HepG2 (cell line): ENCODE measurements around the gene HSD11B2. TPM values are rescaled to one million over a fixed set of nuclear protein-coding genes. Genes with fewer than 3 reads are reported as not detected.

Experiments
- FOXM1 ChIP-seq: sonication (generic); formaldehyde crosslinking; IDR thresholded peaks from 2 replicates; pipeline ENCODE4 v1.5.0; 2020; ENCODE audit warnings: missing genetic modification reagents
- HNRNPH1 ChIP-seq: fragments of 200-400 bp; formaldehyde crosslinking; optimal IDR thresholded peaks from 2 replicates; pipeline ENCODE3; 2017; ENCODE audit warnings: mild to moderate bottlenecking, low read depth, low read length
- HOXA5 ChIP-seq: sonication (generic); formaldehyde crosslinking; IDR thresholded peaks from 2 replicates; pipeline ENCODE4 v1.4.0; 2020; ENCODE audit warnings: missing genetic modification reagents
- MAFG ChIP-seq: sonication (generic); formaldehyde crosslinking; IDR thresholded peaks from 2 replicates; pipeline ENCODE4 v1.5.1; 2020; ENCODE audit warnings: mild to moderate bottlenecking, missing genetic modification reagents
- MED1 ChIP-seq: sonication (generic); formaldehyde crosslinking; IDR thresholded peaks from 2 replicates; pipeline ENCODE4 v1.4.0; 2020; ENCODE audit warnings: missing genetic modification reagents
- MZF1 ChIP-seq: sonication (generic); formaldehyde crosslinking; IDR thresholded peaks from 2 replicates; pipeline ENCODE4 v1.8.1; 2023; ENCODE audit warnings: mild to moderate bottlenecking, missing genetic modification reagents, borderline replicate concordance
- RFX1 ChIP-seq: fragments of 450-650 bp; IDR thresholded peaks from 2 replicates; pipeline ENCODE4 v1.6.1; 2017
- SCMH1 ChIP-seq: sonication (generic); formaldehyde crosslinking; IDR thresholded peaks from 2 replicates; pipeline ENCODE4 v1.9.0; 2021; ENCODE audit warnings: missing genetic modification reagents, mild to moderate bottlenecking, borderline replicate concordance
- ZFP36L1 ChIP-seq: sonication (generic); formaldehyde crosslinking; IDR thresholded peaks from 2 replicates; pipeline ENCODE4 v1.8.0; 2022; ENCODE audit warnings: mild to moderate bottlenecking, missing genetic modification reagents, moderate library complexity
- ZNF17 ChIP-seq: sonication (generic); formaldehyde crosslinking; IDR thresholded peaks from 2 replicates; pipeline ENCODE4 v1.5.0; 2020; ENCODE audit warnings: mild to moderate bottlenecking, missing genetic modification reagents
- ZNF224 ChIP-seq: sonication (generic); formaldehyde crosslinking; IDR thresholded peaks from 2 replicates; pipeline ENCODE4 v1.5.0; 2020; ENCODE audit warnings: mild to moderate bottlenecking, missing genetic modification reagents
- ZNF33B ChIP-seq: sonication (generic); formaldehyde crosslinking; IDR thresholded peaks from 2 replicates; pipeline ENCODE4 v1.5.1; 2020; ENCODE audit warnings: mild to moderate bottlenecking, missing genetic modification reagents
- ZNF816 ChIP-seq: sonication (generic); formaldehyde crosslinking; IDR thresholded peaks from 2 replicates; pipeline ENCODE4 v1.8.0; 2022; ENCODE audit warnings: missing genetic modification reagents, mild to moderate bottlenecking, borderline replicate concordance
- polyA plus RNA-seq, 8 experiments: library from polyadenylated mRNA; depleted of rRNA in 3 of 8; stranded (reverse) in 7 of 8; unstranded in 1 of 8; fragments of >200 nt; fragmentation: Illumina TruSeq in 4 of 8; extraction: Trizol in 4 of 8; gene quantifications; 2 replicates each; pipeline versions ENCODE4 v1.2.1 to v1.2.3, GENCODE V29; 2011 to 2016; ENCODE audit warnings: low read depth in 4 of 8, missing spikeins in 1 of 8, mixed read lengths in 1 of 8; ENCODE audit not compliant: insufficient read depth in 1 of 8
- total RNA-seq, 5 experiments: library from RNA; depleted of rRNA; stranded (reverse); fragments of >200 nt; fragmentation: Illumina TruSeq; extraction: Trizol; gene quantifications; 2 replicates each; pipeline ENCODE4 v1.2.3, GENCODE V29; 2016; ENCODE audit warnings: low read depth in 1 of 5
- TF ChIP-seq, protein P1 (sequence below): sonication (generic); formaldehyde crosslinking; IDR thresholded peaks from 2 replicates; pipeline ENCODE4 v1.4.0; 2020; ENCODE audit warnings: mild to moderate bottlenecking, missing genetic modification reagents
- TF ChIP-seq, protein P2 (sequence below): sonication (generic); formaldehyde crosslinking; IDR thresholded peaks from 2 replicates; pipeline ENCODE4 v1.4.0; 2020; ENCODE audit warnings: mild to moderate bottlenecking, missing genetic modification reagents
- TF ChIP-seq, protein P3 (sequence below): sonication (generic); formaldehyde crosslinking; IDR thresholded peaks from 2 replicates; pipeline ENCODE4 v1.8.0; 2022; ENCODE audit warnings: mild to moderate bottlenecking, missing genetic modification reagents, borderline replicate concordance

HSD11B2 gene
- total and polyA plus RNA-seq, 2 of the 13 experiments (the other 11 are each of a cell fraction or from before 2014, with no cell fraction given): 8.9 to 13.6 TPM

DNA sequence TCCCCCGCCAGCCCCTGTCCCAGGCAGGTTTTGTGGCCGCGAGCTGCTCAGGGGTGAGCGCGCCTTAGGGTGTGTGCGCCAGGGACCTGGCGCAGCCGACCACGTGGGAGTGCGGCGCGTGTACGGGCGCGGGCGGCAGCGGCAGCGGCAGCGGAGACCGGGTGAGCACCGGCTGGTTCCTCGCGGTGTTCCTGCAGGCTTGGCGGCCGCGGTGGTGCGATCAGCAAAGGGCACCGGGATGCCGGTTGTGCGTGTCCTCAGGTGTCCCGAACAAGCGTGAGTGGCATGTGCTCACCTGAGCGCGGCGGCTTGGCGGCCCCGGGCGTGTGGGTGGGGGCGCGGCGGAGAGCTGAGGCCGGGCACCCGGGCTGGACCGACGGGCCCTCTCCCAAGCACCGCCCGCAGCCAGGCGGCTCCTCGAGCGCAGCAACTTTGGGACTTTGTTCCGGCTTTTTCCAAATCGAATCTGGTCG, 381 bp upstream of the HSD11B2 start (continued):
- TF ChIP-seq, protein P1, sequence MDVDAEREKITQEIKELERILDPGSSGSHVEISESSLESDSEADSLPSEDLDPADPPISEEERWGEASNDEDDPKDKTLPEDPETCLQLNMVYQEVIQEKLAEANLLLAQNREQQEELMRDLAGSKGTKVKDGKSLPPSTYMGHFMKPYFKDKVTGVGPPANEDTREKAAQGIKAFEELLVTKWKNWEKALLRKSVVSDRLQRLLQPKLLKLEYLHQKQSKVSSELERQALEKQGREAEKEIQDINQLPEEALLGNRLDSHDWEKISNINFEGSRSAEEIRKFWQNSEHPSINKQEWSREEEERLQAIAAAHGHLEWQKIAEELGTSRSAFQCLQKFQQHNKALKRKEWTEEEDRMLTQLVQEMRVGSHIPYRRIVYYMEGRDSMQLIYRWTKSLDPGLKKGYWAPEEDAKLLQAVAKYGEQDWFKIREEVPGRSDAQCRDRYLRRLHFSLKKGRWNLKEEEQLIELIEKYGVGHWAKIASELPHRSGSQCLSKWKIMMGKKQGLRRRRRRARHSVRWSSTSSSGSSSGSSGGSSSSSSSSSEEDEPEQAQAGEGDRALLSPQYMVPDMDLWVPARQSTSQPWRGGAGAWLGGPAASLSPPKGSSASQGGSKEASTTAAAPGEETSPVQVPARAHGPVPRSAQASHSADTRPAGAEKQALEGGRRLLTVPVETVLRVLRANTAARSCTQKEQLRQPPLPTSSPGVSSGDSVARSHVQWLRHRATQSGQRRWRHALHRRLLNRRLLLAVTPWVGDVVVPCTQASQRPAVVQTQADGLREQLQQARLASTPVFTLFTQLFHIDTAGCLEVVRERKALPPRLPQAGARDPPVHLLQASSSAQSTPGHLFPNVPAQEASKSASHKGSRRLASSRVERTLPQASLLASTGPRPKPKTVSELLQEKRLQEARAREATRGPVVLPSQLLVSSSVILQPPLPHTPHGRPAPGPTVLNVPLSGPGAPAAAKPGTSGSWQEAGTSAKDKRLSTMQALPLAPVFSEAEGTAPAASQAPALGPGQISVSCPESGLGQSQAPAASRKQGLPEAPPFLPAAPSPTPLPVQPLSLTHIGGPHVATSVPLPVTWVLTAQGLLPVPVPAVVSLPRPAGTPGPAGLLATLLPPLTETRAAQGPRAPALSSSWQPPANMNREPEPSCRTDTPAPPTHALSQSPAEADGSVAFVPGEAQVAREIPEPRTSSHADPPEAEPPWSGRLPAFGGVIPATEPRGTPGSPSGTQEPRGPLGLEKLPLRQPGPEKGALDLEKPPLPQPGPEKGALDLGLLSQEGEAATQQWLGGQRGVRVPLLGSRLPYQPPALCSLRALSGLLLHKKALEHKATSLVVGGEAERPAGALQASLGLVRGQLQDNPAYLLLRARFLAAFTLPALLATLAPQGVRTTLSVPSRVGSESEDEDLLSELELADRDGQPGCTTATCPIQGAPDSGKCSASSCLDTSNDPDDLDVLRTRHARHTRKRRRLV: no peak
- TF ChIP-seq ZNF33B (CRISPR knock-in tag) (0 out of 2 replicates have a peak, but pooled peaks have one; percentile 65), HOXA5 (CRISPR knock-in tag) (peak; percentile 64; the same call in 1 of the 2 replicates), ZNF816 (CRISPR knock-in tag) (peak; percentile 65; the same call in 1 of the 2 replicates), ZNF224 (no peak), RFX1 (no peak), MZF1 (CRISPR knock-in tag) (no peak), FOXM1 (CRISPR knock-in tag) (no peak), SCMH1 (CRISPR knock-in tag) (no peak), ZFP36L1 (CRISPR knock-in tag) (0 out of 2 replicates have a peak, but pooled peaks have one; percentile 44), HNRNPH1 (no peak), ZNF17 (CRISPR knock-in tag) (peak; percentile 41; the same call in 1 of the 2 replicates), MED1 (CRISPR knock-in tag) (peak; percentile 54), MAFG (CRISPR knock-in tag) (0 out of 2 replicates have a peak, but pooled peaks have one; percentile 17)
- TF ChIP-seq, protein P2, sequence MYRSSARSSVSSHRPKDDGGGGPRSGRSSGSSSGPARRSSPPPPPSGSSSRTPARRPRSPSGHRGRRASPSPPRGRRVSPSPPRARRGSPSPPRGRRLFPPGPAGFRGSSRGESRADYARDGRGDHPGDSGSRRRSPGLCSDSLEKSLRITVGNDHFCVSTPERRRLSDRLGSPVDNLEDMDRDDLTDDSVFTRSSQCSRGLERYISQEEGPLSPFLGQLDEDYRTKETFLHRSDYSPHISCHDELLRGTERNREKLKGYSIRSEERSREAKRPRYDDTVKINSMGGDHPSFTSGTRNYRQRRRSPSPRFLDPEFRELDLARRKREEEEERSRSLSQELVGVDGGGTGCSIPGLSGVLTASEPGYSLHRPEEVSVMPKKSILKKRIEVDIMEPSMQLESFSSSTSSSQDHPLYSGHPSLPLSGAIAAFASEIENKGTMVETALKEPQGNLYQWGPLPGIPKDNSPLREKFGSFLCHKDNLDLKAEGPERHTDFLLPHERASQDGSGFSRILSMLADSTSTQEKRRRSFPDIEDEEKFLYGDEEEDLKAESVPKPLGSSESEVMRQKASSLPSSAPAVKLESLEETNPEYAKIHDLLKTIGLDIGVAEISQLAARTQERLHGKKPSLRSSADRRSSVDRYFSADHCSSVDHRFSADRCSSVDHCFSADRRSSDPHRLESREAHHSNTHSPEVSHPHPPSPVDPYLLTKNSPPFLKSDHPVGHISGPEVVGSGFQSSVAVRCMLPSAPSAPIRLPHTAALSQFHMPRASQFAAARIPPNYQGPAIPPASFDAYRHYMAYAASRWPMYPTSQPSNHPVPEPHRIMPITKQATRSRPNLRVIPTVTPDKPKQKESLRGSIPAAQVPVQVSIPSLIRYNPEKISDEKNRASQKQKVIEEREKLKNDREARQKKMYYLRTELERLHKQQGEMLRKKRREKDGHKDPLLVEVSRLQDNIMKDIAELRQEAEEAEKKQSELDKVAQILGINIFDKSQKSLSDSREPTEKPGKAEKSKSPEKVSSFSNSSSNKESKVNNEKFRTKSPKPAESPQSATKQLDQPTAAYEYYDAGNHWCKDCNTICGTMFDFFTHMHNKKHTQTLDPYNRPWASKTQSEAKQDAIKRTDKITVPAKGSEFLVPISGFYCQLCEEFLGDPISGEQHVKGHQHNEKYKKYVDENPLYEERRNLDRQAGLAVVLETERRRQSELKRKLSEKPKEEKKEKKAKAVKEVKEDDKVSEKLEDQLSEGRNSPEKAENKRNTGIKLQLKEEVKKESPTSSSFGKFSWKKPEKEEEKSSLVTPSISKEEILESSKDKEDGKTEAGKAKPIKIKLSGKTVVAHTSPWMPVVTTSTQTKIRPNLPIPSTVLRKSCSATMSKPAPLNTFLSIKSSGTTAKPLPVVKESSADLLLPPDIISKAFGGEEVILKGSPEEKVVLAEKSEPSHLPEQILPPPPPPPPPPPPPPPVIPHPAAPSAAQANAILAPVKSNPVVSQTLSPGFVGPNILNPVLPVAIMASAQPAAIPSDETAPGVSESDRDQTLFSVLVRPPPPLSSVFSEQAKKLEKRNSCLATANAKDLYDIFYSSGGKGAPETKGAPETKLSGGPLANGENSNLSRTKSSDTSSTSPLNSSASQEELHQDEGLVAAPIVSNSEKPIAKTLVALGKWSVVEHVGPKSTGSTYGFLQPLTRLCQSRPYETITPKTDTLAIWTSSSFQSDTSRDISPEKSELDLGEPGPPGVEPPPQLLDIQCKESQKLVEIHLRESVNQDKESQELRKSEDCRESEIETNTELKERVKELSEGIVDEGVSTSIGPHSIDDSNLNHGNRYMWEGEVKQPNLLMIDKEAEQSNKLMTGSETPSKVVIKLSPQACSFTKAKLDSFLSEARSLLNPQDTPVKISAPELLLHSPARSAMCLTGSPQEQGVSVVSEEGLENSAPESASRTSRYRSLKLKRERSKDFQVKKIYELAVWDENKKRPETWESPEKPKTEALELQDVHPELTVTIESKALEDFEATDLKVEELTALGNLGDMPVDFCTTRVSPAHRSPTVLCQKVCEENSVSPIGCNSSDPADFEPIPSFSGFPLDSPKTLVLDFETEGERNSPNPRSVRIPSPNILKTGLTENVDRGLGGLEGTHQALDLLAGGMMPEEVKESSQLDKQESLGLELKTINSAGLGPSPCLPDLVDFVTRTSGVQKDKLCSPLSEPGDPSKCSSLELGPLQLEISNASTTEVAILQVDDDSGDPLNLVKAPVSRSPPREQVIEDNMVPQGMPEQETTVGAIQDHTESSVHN: peak; percentile 45; the same call in 1 of the 2 replicates
- TF ChIP-seq, protein P3, sequence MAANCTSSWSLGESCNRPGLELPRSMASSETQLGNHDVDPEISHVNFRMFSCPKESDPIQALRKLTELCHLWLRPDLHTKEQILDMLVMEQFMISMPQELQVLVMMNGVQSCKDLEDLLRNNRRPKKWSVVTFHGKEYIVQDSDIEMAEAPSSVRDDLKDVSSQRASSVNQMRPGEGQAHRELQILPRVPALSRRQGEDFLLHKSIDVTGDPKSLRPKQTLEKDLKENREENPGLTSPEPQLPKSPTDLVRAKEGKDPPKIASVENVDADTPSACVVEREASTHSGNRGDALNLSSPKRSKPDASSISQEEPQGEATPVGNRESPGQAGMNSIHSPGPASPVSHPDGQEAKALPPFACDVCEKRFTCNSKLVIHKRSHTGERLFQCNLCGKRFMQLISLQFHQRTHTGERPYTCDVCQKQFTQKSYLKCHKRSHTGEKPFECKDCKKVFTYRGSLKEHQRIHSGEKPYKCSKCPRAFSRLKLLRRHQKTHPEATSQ (CRISPR knock-in tag): 0 out of 2 replicates have a peak, but pooled peaks have one; percentile 43
